ENCODE results near the gene KCTD10. TPM values are rescaled to one million over a fixed set of nuclear protein-coding genes. Genes with fewer than 3 reads are reported as not detected.
"Not testable (repeated sequence)": the region's sequence is repeated elsewhere in the genome, so short reads cannot be mapped to it uniquely, and the experiment has no call there.

Gene KCTD10
- total RNA-seq, 1 experiment from 2014 or later: 54.5 TPM

- no TSS peak for BruUV-seq (replicated peaks)
- DNase-seq (ENCODE audit: low spot score): no peak
- Histone ChIP-seq H3K4me3 (ENCODE audit: low read depth, low read length, poor library complexity, severe bottlenecking) (no peak overlapping the region), H3K9me3 (ENCODE audit: low read depth, low read length, poor library complexity, severe bottlenecking) (no peaks in the 10 kb centered on the region), H3K27ac (ENCODE audit: low read depth, low read length, poor library complexity, severe bottlenecking) (no peak overlapping the region), H3K4me1 (ENCODE audit: insufficient read depth, low read length, poor library complexity, severe bottlenecking) (no peaks in the 10 kb centered on the region), H3K27me3 (replicated peaks; ENCODE audit: insufficient read depth, low read depth, low read length, poor library complexity) (no peaks in the 10 kb centered on the region), H3K36me3 (ENCODE audit: insufficient read depth, low read length, poor library complexity, severe bottlenecking) (peaks cover 10% of the 10 kb centered on the region)
- TF ChIP-seq EZH2 (IDR thresholded peaks at IDR 0.05; ENCODE audit: borderline replicate concordance, low read depth, low read length, poor library complexity, severe bottlenecking): no peak
- TF ChIP-seq, protein P1, sequence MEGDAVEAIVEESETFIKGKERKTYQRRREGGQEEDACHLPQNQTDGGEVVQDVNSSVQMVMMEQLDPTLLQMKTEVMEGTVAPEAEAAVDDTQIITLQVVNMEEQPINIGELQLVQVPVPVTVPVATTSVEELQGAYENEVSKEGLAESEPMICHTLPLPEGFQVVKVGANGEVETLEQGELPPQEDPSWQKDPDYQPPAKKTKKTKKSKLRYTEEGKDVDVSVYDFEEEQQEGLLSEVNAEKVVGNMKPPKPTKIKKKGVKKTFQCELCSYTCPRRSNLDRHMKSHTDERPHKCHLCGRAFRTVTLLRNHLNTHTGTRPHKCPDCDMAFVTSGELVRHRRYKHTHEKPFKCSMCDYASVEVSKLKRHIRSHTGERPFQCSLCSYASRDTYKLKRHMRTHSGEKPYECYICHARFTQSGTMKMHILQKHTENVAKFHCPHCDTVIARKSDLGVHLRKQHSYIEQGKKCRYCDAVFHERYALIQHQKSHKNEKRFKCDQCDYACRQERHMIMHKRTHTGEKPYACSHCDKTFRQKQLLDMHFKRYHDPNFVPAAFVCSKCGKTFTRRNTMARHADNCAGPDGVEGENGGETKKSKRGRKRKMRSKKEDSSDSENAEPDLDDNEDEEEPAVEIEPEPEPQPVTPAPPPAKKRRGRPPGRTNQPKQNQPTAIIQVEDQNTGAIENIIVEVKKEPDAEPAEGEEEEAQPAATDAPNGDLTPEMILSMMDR (conservative IDR thresholded peaks at IDR 0.05; ENCODE audit: low read depth, low read length): no peak
- POLR2A ChIA-PET (ENCODE audit: low non-redundant PET): no interaction called here
- CTCF ChIA-PET: no interaction called here
- intact Hi-C loops (cut with micrococcal nuclease; ENCODE audit: unreplicated experiment): no loop called here
Measured at GRCh38 chr12:109444259-109444658, 32.8 kb downstream of the KCTD10 start.

DNA sequence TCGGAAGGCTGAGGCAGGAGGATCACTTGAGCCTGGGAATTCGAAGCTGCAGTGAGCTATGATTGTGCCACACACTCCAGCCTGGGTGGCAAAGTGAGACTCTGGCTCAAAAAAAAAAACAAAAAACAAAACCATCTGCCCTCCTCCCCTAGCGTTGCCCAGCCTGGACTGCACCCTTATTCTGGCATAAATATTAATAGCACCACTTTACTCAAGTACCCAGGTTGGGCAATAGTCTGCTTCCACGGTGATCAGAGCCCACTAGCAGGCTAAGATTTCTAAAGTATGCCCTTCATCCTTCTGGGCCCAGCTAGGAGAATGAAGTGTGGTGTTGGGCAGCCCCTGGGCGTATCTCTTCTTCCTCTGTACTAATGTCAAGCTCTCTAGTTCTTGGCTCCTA is 33.3 kb downstream of the KCTD10 start:
- H3K9me3 ChIP-seq (ENCODE audit: low read depth, low read length, poor library complexity, severe bottlenecking): no peaks in the 10 kb centered on the region
- ChIA-PET CTCF (no interaction called here), POLR2A (ENCODE audit: low non-redundant PET) (interaction anchor here (0.6 kb wide), 1 partner anchor 19 kb away, joined by 4 read pairs; no protein-coding TSS in a partner anchor)
- BruUV-seq (replicated peaks): no TSS peak
- intact Hi-C loops (cut with micrococcal nuclease; ENCODE audit: unreplicated experiment): no loop called here
- no peaks in the 10 kb centered on the region for H3K4me1 ChIP-seq (ENCODE audit: insufficient read depth, low read length, poor library complexity, severe bottlenecking)
- no peak overlapping the region for H3K27ac ChIP-seq (ENCODE audit: low read depth, low read length, poor library complexity, severe bottlenecking)
- H3K4me3 ChIP-seq (ENCODE audit: low read depth, low read length, poor library complexity, severe bottlenecking): no peak overlapping the region
- no peak for DNase-seq (ENCODE audit: low spot score)
- no peaks in the 10 kb centered on the region for H3K27me3 ChIP-seq (replicated peaks; ENCODE audit: insufficient read depth, low read depth, low read length, poor library complexity)
- H3K36me3 ChIP-seq (ENCODE audit: insufficient read depth, low read length, poor library complexity, severe bottlenecking): peaks cover 10% of the 10 kb centered on the region
- TF ChIP-seq, protein P1 (conservative IDR thresholded peaks at IDR 0.05; ENCODE audit: low read depth, low read length): no peak
- TF ChIP-seq EZH2 (IDR thresholded peaks at IDR 0.05; ENCODE audit: borderline replicate concordance, low read depth, low read length, poor library complexity, severe bottlenecking): no peak

DNA sequence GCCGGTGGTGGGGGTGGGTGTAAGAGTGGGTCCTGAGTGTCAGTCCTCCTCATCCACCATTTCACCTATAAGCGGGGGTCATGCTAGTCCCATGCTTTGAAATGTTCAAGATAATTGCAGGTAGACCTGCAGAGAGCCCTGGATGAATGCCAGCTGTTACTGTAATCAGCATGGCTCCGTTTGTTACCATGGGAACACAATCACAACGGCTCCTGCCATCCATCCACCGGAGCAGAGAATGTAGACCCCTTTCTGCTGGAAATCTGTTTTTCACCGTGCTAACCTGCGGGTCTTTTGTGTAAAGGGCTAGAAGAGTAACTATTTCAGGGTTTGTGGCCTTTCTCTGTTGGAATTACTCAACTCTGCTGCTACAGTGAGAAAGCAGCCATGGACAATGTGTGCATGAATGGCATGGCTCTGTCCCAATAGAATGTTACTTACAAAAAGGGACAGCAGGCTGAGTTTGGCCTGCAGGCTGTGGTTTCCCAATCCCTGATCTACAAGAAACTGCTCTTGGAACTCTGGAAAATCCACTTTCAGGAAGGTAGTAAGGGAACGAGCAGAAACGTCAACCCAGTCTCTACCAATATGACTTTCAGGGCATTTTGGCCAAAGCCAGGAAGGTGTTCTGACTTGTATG is 36.1 kb downstream of the KCTD10 start:
- POLR2A ChIA-PET (ENCODE audit: low non-redundant PET): no interaction called here
- TF ChIP-seq, protein P1 (conservative IDR thresholded peaks at IDR 0.05; ENCODE audit: low read depth, low read length): no peak
- TF ChIP-seq EZH2 (IDR thresholded peaks at IDR 0.05; ENCODE audit: borderline replicate concordance, low read depth, low read length, poor library complexity, severe bottlenecking): no peak
- BruUV-seq (replicated peaks): no TSS peak
- H3K4me3 ChIP-seq (ENCODE audit: low read depth, low read length, poor library complexity, severe bottlenecking): no peak overlapping the region
- H3K36me3 ChIP-seq (ENCODE audit: insufficient read depth, low read length, poor library complexity, severe bottlenecking): no peaks in the 10 kb centered on the region
- H3K4me1 ChIP-seq (ENCODE audit: insufficient read depth, low read length, poor library complexity, severe bottlenecking): no peaks in the 10 kb centered on the region
- H3K9me3 ChIP-seq (ENCODE audit: low read depth, low read length, poor library complexity, severe bottlenecking): no peaks in the 10 kb centered on the region
- H3K27ac ChIP-seq (ENCODE audit: low read depth, low read length, poor library complexity, severe bottlenecking): no peak overlapping the region
- intact Hi-C loops (cut with micrococcal nuclease; ENCODE audit: unreplicated experiment): no loop called here
- H3K27me3 ChIP-seq (replicated peaks; ENCODE audit: insufficient read depth, low read depth, low read length, poor library complexity): no peaks in the 10 kb centered on the region
- DNase-seq (ENCODE audit: low spot score): no peak
- CTCF ChIA-PET: no interaction called here

- CTCF ChIA-PET; H3K27ac ChIP-seq (ENCODE audit: low read depth, low read length, poor library complexity, severe bottlenecking); H3K36me3 ChIP-seq (ENCODE audit: insufficient read depth, low read length, poor library complexity, severe bottlenecking); H3K9me3 ChIP-seq (ENCODE audit: low read depth, low read length, poor library complexity, severe bottlenecking); DNase-seq (ENCODE audit: low spot score); BruUV-seq (replicated peaks); intact Hi-C loops (cut with micrococcal nuclease; ENCODE audit: unreplicated experiment); H3K4me3 ChIP-seq (ENCODE audit: low read depth, low read length, poor library complexity, severe bottlenecking); POLR2A ChIA-PET (ENCODE audit: low non-redundant PET); H3K27me3 ChIP-seq (replicated peaks; ENCODE audit: insufficient read depth, low read depth, low read length, poor library complexity); H3K4me1 ChIP-seq (ENCODE audit: insufficient read depth, low read length, poor library complexity, severe bottlenecking): not testable (repeated sequence)
Measured at GRCh38 chr12:109439951-109440350, 37.1 kb downstream of the KCTD10 start.

All from A673 (cell line).